Measurements from ENCODE around the gene CHAT. TPM values are rescaled to one million over a fixed set of nuclear protein-coding genes. Genes with fewer than 3 reads are reported as not detected.

Gene CHAT
- total and polyA plus RNA-seq, 4 experiments from 2014 or later, result not detected

DNA sequence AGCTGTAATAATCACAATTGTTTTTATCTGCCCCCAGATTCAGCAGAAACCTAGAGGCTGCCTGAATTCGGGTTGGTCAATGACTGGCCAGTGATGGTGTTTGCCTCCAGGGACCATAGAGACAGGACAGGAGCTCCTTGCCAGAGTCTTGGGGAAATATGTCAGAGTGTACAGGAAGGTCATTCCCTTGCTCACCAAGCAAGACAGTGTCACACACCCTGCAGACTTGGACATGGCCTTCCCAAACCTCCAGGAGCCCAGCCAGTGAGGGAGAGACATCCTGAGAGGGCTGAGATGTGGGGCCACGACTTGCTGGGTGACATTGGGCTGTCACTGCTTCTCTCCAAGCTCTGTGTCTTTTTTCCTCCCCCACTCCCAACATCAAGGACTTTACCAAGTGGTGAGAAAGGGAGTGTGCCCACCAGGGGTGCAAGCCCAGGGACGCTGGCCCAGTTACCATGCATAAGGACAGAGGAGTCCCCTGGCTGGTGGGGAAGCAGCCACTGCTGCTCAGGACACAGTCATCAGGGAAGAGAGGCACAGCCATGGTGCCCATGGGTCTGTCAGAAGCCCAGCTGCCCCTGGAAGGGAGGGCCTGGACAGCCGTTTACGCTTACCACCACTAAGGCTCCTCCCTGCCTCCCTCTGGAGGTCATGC is 40.3 kb downstream of the CHAT start:
- no peaks in the 10 kb centered on the region for H3K36me3 Mint-ChIP-seq
- Histone ChIP-seq H3K9me3 (ENCODE audit: control insufficient read depth in 1 of 2, low read length in 2 of 2) (no peaks in the 10 kb centered on the region), H3K36me3 (ENCODE audit: insufficient read depth, low read length) (no peaks in the 10 kb centered on the region), H3K27me3 (ENCODE audit: insufficient read depth, low read length) (no peaks in the 10 kb centered on the region), H3K4me1 (ENCODE audit: insufficient read depth, low read length) (no peaks in the 10 kb centered on the region), H3K27ac (ENCODE audit: low read depth, low read length) (no peak overlapping the region), H3K4me3 (ENCODE audit: low read length in 2 of 2) (no peak overlapping the region)
- CTCF ChIA-PET (ENCODE audit: partially characterized antibody), result no interaction called here
- peaks cover 0 to 5% (median 1%) of the 10 kb centered on the region in 4 donors for H3K4me1 Mint-ChIP-seq
- intact Hi-C loops (cut with micrococcal nuclease), result no loop called here
- no peak overlapping the region for H3K27ac Mint-ChIP-seq
- H3K9me3 Mint-ChIP-seq, result peaks cover under 1 to 21% (median 12%) of the 10 kb centered on the region in 8 donors
- H3K27me3 Mint-ChIP-seq, result peaks cover 9 to 14% of the 10 kb centered on the region in 2 donors
- DNase-seq, result no peak
- no peak overlapping the region for H3K4me3 Mint-ChIP-seq
- POLR2A ChIA-PET (ENCODE audit: partially characterized antibody), result no interaction called here

- DNase-seq, result no peak
- H3K27me3 Mint-ChIP-seq, result peaks cover 9 to 13% of the 10 kb centered on the region in 2 donors
- no peak overlapping the region for H3K27ac Mint-ChIP-seq
- H3K4me3 ChIP-seq (ENCODE audit: low read length in 2 of 2), result no peak overlapping the region
- H3K36me3 Mint-ChIP-seq, result no peaks in the 10 kb centered on the region
- H3K4me3 Mint-ChIP-seq, result no peak overlapping the region
- no peaks in the 10 kb centered on the region for H3K27me3 ChIP-seq (ENCODE audit: insufficient read depth, low read length)
- H3K9me3 Mint-ChIP-seq, result peaks cover 3 to 28% (median 19%) of the 10 kb centered on the region in 8 donors
- H3K27ac ChIP-seq (ENCODE audit: low read depth, low read length), result no peak overlapping the region
- ChIA-PET POLR2A (ENCODE audit: partially characterized antibody) (no interaction called here), CTCF (ENCODE audit: partially characterized antibody) (no interaction called here)
- no peaks in the 10 kb centered on the region for H3K9me3 ChIP-seq (ENCODE audit: control insufficient read depth in 1 of 2, low read length in 2 of 2)
- H3K4me1 Mint-ChIP-seq, result peaks cover 0 to 3% (median under 1%) of the 10 kb centered on the region in 4 donors
- H3K36me3 ChIP-seq (ENCODE audit: insufficient read depth, low read length), result no peaks in the 10 kb centered on the region
- intact Hi-C loops (cut with micrococcal nuclease), result no loop called here
- no peaks in the 10 kb centered on the region for H3K4me1 ChIP-seq (ENCODE audit: insufficient read depth, low read length)
Observed at GRCh38 chr10:49655099-49655498, 41.3 kb downstream of the CHAT start.

- POLR2A ChIA-PET (ENCODE audit: partially characterized antibody), result no interaction called here
- Mint-ChIP-seq H3K27me3 (peaks cover 8% of the 10 kb centered on the region in 2 donors), H3K9me3 (peaks cover 6 to 30% (median 20%) of the 10 kb centered on the region in 8 donors), H3K36me3 (no peaks in the 10 kb centered on the region), H3K4me3 (no peak overlapping the region), H3K27ac (no peak overlapping the region), H3K4me1 (no peaks in the 10 kb centered on the region)
- H3K9me3 ChIP-seq (ENCODE audit: control insufficient read depth in 1 of 2, low read length in 2 of 2), result no peaks in the 10 kb centered on the region
- DNase-seq, result no peak
- H3K27ac ChIP-seq (ENCODE audit: low read depth, low read length), result no peak overlapping the region
- H3K4me1 ChIP-seq (ENCODE audit: insufficient read depth, low read length), result no peaks in the 10 kb centered on the region
- no peaks in the 10 kb centered on the region for H3K36me3 ChIP-seq (ENCODE audit: insufficient read depth, low read length)
- H3K4me3 ChIP-seq (ENCODE audit: low read length in 2 of 2), result no peak overlapping the region
- CTCF ChIA-PET (ENCODE audit: partially characterized antibody), result no interaction called here
- H3K27me3 ChIP-seq (ENCODE audit: insufficient read depth, low read length), result no peaks in the 10 kb centered on the region
- intact Hi-C loops (cut with micrococcal nuclease), result no loop called here
Observed at GRCh38 chr10:49656845-49657493, 43.1 kb downstream of the CHAT start.

- H3K36me3 ChIP-seq (ENCODE audit: insufficient read depth, low read length), result no peaks in the 10 kb centered on the region
- no peak for DNase-seq
- H3K9me3 Mint-ChIP-seq, result peaks cover 6 to 30% (median 20%) of the 10 kb centered on the region in 8 donors
- no peaks in the 10 kb centered on the region for H3K4me1 Mint-ChIP-seq
- H3K27ac ChIP-seq (ENCODE audit: low read depth, low read length), result no peak overlapping the region
- H3K4me3 Mint-ChIP-seq, result no peak overlapping the region
- peaks cover 6% of the 10 kb centered on the region in 2 donors for H3K27me3 Mint-ChIP-seq
- ChIA-PET CTCF (ENCODE audit: partially characterized antibody) (no interaction called here), POLR2A (ENCODE audit: partially characterized antibody) (no interaction called here)
- H3K36me3 Mint-ChIP-seq, result no peaks in the 10 kb centered on the region
- no peaks in the 10 kb centered on the region for H3K9me3 ChIP-seq (ENCODE audit: control insufficient read depth in 1 of 2, low read length in 2 of 2)
- no peak overlapping the region for H3K27ac Mint-ChIP-seq
- no peaks in the 10 kb centered on the region for H3K27me3 ChIP-seq (ENCODE audit: insufficient read depth, low read length)
- intact Hi-C loops (cut with micrococcal nuclease), result no loop called here
- no peak overlapping the region for H3K4me3 ChIP-seq (ENCODE audit: low read length in 2 of 2)
- no peaks in the 10 kb centered on the region for H3K4me1 ChIP-seq (ENCODE audit: insufficient read depth, low read length)
Observed at GRCh38 chr10:49657606-49658005, 43.8 kb downstream of the CHAT start.

DNA sequence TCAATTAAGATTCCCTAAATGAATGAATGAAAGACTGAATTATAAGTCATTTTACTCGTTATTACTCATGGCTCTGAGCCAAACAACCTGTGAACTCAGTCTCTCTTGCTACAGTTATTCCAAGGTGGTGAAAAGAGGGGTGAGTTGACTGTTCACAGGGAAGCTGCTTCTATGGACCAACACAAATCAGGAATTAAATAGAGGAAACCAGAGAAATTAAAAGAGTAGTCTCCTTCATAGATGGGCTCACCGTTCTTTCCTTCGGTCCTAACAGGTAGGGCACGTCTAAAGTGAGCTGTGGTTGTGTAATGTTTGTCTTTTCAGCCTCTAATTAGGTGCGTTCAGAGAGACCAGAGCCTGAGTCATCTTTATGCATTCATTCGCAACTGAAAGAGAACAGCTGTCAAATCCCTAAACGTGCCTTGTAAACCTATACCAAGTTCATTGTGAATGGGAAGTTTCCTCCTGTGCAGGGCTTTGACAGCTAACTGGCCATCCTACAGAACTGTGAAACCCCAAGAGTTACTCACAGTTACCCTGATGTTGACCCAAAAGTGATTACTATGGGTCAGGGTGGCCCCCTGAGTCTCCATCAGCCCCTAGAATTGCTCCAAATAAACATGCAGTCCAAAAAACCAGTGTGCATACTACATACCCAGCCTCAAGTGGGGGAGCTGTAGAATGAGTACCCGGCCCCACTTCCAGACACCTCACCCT is 47.5 kb downstream of the CHAT start:
- peaks cover 0 to 3% of the 10 kb centered on the region in 2 donors for H3K27me3 Mint-ChIP-seq

GRCh38 chr10:49662169-49662830 is 48.5 kb downstream of the CHAT start:
- peaks cover 0 to 3% of the 10 kb centered on the region in 2 donors for H3K27me3 Mint-ChIP-seq
- Histone ChIP-seq H3K9me3 (ENCODE audit: control insufficient read depth in 1 of 2, low read length in 2 of 2) (no peaks in the 10 kb centered on the region), H3K36me3 (ENCODE audit: insufficient read depth, low read length) (no peaks in the 10 kb centered on the region), H3K27ac (ENCODE audit: low read depth, low read length) (no peak overlapping the region), H3K27me3 (ENCODE audit: insufficient read depth, low read length) (no peaks in the 10 kb centered on the region), H3K4me3 (ENCODE audit: low read length in 2 of 2) (no peak overlapping the region), H3K4me1 (ENCODE audit: insufficient read depth, low read length) (no peaks in the 10 kb centered on the region)
- H3K27ac Mint-ChIP-seq, result no peak overlapping the region
- ChIA-PET POLR2A (ENCODE audit: partially characterized antibody) (no interaction called here), CTCF (ENCODE audit: partially characterized antibody) (no interaction called here)
- no peak overlapping the region for H3K4me3 Mint-ChIP-seq
- H3K36me3 Mint-ChIP-seq, result no peaks in the 10 kb centered on the region
- H3K4me1 Mint-ChIP-seq, result no peaks in the 10 kb centered on the region
- intact Hi-C loops (cut with micrococcal nuclease), result no loop called here
- peaks cover 6 to 22% (median 19%) of the 10 kb centered on the region in 8 donors for H3K9me3 Mint-ChIP-seq
- DNase-seq, result no peak

More for the DNA sequence above, 47.5 kb downstream of the CHAT start:
- Mint-ChIP-seq H3K4me1 (no peaks in the 10 kb centered on the region), H3K4me3 (no peak overlapping the region), H3K36me3 (no peaks in the 10 kb centered on the region), H3K27ac (no peak overlapping the region), H3K9me3 (peaks cover 6 to 30% (median 20%) of the 10 kb centered on the region in 8 donors)
- H3K9me3 ChIP-seq (ENCODE audit: control insufficient read depth in 1 of 2, low read length in 2 of 2), result no peaks in the 10 kb centered on the region
- no peak for DNase-seq
- no peaks in the 10 kb centered on the region for H3K36me3 ChIP-seq (ENCODE audit: insufficient read depth, low read length)
- H3K27me3 ChIP-seq (ENCODE audit: insufficient read depth, low read length), result no peaks in the 10 kb centered on the region
- no peaks in the 10 kb centered on the region for H3K4me1 ChIP-seq (ENCODE audit: insufficient read depth, low read length)
- no peak overlapping the region for H3K4me3 ChIP-seq (ENCODE audit: low read length in 2 of 2)
- H3K27ac ChIP-seq (ENCODE audit: low read depth, low read length), result no peak overlapping the region
- intact Hi-C loops (cut with micrococcal nuclease), result no loop called here
- ChIA-PET CTCF (ENCODE audit: partially characterized antibody) (no interaction called here), POLR2A (ENCODE audit: partially characterized antibody) (no interaction called here)

- CTCF ChIA-PET (ENCODE audit: partially characterized antibody), result no interaction called here
- Mint-ChIP-seq H3K27me3 (peaks cover 0 to 3% of the 10 kb centered on the region in 2 donors), H3K4me1 (no peaks in the 10 kb centered on the region)
Observed at GRCh38 chr10:49663596-49663995, 49.8 kb downstream of the CHAT start.

More at GRCh38 chr10:49663596-49663995, 49.8 kb downstream of the CHAT start:
- H3K27me3 ChIP-seq (ENCODE audit: insufficient read depth, low read length), result no peaks in the 10 kb centered on the region
- H3K4me3 Mint-ChIP-seq, result no peak overlapping the region
- no peak overlapping the region for H3K27ac ChIP-seq (ENCODE audit: low read depth, low read length)
- no peak overlapping the region for H3K4me3 ChIP-seq (ENCODE audit: low read length in 2 of 2)
- no peak for DNase-seq
- H3K9me3 ChIP-seq (ENCODE audit: control insufficient read depth in 1 of 2, low read length in 2 of 2), result no peaks in the 10 kb centered on the region
- POLR2A ChIA-PET (ENCODE audit: partially characterized antibody), result no interaction called here
- H3K36me3 ChIP-seq (ENCODE audit: insufficient read depth, low read length), result no peaks in the 10 kb centered on the region
- peaks cover 6 to 15% (median 14%) of the 10 kb centered on the region in 8 donors for H3K9me3 Mint-ChIP-seq
- no peak overlapping the region for H3K27ac Mint-ChIP-seq
- intact Hi-C loops (cut with micrococcal nuclease), result no loop called here
- no peaks in the 10 kb centered on the region for H3K4me1 ChIP-seq (ENCODE audit: insufficient read depth, low read length)
- no peaks in the 10 kb centered on the region for H3K36me3 Mint-ChIP-seq
